Stimulated activated CD8-positive, alpha-beta memory T cell treated with anti-CD3 and anti-CD28 coated beads, Interleukin-2, amount 100 ng/mL, for 48 hours (primary cell): ENCODE data around the gene MCU.

Experiments used
- DNase-seq, 2 donors: peaks; one replicate each; pipeline ENCODE4 v3.0.0-alpha.2; 2020; ENCODE audit warnings: low read depth in 2 of 2

Gene MCU

DNA sequence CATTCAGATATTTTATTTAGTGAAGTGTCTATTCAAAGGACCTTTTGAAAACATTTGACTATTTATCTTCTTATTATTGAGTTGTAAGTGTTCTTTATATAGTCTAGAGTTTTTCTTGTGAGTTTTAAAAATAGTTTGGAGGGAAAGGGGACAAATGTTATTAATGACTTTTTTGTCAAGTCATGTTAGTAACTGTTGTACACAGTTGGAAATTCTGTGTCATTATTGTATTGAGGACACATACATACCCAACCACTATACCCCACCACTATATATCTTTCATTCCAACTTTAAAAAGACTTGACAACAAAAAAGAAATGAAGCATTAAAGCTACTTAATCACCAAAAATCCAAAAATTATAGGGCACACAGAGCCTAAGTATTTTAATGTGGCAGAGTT is 148.4 kb downstream of the MCU start:
- DNase-seq, result no peak

DNA sequence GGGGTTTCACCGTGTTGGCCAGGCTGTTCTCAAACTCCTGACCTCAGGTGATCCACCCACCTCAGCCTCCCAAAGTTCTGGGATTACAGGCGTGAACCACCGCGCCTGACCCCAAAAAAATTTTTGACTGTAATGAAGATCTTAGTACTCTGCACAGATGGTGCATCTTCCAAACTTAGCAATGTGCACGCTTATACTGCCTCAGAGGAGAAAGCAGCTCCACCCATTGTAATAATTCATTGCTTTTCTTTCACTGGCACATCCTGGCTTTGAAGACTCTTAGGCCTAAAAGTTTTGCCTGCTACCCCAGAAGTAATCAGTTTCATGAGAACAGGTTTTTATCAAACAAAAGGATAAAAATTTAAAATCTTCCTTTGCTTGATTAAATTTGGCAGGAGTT is 149.5 kb downstream of the MCU start:
- no peak for DNase-seq

DNA sequence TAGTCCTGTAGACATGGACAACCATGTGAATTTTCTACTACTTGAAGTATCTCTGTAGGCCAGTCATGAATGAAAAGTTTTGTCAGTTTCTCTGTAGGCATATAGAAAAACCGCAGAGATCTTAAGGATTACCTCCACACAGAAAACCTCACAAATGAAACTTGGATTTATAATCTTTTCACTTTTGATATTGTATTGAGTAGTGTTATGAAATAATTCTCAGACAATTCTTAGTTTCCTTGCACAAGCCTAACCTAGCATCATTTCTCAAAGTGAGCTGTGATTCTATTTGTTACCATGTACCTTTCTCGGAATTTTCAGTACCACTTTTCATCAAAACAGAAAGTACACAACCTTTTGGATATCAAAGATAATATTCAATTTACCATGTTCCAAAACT is 150.2 kb downstream of the MCU start:
- no peak for DNase-seq

DNA sequence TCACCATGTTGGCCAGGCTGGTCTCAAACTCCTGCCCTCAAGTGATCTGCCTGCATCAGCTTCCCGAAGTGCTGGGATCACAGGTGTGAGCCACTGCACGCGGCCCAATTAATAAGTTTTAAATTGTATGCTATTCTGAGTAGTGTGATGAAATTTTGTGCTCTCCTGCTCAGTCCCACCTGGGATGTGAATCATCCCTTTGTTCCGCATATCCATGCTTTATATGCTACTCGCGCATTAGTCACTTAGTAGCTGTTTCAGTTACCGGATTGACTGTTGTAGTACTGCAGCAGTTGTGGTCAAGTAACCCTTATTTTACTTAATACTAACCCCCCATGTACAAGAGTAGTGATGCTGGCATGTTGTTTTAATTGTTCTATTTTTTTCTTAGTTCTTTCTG is 154.3 kb downstream of the MCU start:
- DNase-seq, result no peak

DNA sequence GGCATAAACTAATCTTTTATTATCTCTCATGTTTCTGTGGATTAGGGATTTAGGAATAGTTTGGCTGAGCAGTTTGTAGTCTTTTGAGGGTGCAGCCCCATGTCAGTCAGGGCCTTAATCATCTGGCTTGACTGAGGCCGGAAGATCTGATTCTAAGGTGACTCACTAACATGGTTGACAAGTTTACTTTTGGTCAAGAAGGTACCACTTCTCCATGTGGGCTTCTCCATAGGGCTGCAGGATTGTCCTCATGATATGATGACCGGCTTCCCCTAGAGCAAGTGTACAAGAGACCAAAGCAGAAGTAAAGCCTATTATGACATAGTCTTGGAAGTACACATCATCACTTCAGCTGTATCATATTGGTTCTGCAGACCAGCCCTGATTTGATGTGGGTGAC is 155.7 kb downstream of the MCU start:
- DNase-seq, result no peak

DNA sequence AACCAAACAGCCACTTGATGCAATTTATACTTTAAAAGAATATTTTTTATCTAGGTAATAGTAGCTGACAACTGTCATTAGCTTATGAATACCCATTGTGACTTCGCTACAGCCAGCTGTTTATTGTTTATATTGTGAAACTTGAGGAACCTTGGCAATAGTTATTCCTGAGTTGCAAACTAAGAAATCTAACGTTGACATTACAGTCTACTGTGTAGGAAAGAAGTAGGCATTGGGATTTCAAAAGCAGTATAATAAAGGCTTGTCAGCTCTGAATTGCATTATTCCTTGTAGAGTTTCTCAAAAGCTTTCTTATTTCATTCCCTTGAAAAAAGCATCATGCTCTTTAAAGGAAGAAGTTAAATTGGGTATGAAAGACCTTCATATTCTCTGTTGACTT is 158.9 kb downstream of the MCU start:
- DNase-seq, result no peak

DNA sequence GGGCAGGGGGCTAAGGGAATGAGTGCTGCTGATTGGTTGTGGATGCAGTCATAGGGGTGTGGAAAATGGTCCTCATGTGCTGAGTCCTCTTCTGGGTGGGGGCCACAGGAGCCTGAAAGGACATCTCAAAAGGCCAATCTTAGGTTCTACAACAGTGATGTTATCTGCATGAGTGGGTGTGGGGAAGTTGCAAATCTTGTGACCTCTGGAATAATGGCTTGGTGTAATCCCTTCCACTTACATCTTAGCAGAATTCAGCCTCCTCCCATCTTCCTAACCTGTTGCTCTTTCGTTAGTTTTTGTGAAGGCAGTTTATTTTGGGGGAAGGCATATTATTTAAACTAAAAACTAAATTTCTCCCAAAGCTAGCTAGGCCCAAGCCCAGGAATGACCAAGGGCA is 159.6 kb downstream of the MCU start:
- DNase-seq, result no peak

DNA sequence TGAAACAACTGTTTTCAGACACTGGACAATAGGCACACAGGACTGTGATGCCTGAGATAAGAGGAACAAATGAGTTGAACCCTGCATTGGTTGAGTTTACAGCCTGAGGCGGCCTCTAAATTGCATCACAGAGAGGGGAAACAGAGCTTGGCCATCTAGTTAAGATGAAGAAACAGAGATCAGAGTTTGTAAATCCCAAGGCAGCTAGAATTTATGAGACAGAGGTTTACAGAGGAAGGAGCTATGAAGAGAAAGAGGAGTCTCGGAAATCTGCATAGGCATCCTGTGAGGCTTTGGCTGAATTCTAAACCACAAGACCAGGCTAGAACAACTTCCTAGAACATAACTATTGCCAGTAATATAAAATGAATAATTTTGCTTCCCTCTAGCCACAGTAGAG is 160.6 kb downstream of the MCU start:
- DNase-seq, result no peak

DNA sequence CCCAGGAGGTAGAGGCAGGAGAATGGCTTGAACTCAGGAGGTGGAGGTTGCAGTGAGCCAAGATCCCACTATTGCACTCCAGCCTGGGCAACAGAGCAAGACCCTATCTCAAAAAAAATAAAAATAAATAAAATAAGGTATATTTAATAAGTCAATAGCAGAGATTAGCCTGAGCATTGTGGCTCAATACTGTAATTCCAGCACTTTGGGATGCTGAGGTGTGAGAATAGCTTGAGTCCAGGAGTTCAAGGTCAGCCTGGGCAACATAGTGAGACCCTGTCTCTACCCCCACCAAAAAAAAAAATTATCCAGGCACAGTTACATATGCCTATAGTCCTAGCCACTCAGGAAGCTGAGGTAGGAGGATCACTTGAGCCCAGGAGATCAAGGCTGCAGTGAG is 163.2 kb downstream of the MCU start:
- no peak for DNase-seq

DNA sequence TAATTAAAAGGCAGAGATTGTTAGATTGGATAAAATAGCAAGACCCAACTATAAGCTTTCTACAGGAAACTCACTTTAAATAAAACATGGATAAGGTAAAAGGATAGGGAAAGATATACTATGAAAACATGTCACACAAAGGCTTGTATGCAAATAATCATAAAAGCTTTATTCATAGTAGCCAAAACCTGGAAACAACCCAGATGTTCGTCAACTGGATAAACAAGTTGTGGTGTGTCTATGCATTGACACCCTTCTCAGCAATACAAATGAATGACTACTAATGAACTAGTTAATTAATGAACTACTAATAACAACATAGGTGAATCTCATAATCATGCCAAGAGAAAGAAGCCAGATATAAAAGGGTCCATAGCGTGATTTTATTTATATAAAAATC is 163.8 kb downstream of the MCU start:
- DNase-seq, result no peak

DNA sequence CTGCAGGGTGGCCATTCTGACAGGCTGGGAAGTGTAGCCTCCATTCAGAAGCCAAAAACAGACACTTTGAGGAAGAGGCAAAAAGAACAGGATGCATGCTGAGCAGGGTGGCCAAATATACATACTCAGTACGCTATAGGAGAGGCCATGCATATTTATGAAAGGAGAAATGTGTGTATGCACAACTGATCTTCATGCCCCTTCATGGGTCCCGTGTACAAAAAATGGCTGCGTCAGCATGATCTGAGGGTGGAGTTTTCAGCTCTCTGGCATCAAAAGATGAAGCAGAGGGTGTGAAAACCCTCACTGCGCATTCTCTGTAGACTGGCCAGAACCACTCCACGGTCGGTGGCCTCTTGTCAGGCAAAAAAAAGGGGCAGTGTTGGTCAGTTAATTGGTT is 166.1 kb downstream of the MCU start:
- DNase-seq, result no peak

DNA sequence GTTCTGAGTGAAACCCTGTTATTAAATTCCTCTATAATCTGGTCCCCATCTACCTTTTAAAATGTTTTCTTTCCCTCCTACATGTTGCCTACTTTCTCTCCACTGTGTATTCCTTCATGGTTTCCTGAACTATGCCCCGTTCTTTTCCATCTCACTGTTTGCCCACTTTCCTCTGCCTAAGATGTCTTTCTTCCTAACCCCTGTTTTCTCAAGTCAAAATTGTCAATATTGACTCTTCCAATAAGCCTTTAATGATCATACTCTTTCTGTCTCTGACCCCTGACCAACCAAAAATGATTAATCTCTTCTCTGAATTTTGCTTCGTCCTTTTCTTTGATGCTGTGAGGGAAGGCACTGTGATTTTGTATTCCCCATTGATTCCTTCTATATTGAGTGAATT is 171.0 kb downstream of the MCU start:
- no peak for DNase-seq

DNA sequence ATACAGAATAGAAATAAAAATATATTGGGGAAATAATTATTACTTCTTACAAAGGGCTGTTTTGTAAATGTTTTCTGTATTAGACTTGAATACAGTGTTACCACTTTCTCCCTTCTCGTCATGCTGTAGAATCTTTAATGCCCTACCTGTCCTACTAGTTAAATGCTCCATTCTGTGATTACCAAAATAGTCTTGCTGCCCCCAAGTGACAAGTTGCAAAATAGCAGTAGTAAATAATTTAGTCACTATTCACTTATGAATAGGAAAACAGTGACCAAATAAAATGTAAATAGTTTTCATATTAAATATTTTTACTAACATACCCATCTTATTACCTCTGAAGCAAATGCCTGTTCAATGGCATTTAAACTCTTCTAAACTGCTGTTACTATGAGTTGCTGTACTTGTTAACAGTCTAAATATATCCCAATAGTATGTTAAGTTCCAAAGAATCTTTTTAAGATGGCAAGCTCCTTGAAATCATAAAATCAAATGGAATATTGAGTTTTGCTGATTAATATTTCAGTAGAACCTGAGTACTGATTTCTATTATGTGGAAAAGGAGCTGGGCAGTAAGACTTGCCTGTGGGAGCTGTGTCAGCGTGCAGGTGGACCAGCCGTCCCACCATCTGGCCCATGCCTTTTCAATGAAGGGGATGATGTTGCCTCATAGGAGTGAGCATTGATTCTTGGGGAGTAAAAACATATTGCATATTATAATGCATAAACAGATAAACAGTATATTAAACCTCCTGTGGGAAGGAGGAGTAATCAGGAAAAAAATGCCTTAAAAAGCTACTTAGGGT is 183.5 kb downstream of the MCU start:
- DNase-seq, result no peak

DNA sequence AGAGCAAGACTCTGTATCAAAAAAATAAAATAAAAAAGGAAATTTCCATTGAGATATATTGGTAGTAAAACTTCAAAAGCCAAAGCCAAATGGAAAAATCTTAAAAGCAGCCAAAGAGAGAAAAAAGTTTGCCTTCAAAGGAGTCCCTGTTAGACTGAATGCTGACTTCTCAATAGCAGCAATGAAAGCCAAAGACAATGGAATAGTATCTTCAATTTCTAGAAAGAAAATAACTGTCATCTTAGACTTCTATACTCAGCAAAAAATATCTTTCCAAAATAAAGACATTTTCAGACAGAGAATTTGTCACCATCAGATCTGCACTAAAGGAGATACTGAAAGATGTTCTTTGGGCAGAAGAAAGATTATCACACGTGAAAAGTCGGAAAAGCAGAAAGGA is 187.3 kb downstream of the MCU start:
- no peak for DNase-seq

DNA sequence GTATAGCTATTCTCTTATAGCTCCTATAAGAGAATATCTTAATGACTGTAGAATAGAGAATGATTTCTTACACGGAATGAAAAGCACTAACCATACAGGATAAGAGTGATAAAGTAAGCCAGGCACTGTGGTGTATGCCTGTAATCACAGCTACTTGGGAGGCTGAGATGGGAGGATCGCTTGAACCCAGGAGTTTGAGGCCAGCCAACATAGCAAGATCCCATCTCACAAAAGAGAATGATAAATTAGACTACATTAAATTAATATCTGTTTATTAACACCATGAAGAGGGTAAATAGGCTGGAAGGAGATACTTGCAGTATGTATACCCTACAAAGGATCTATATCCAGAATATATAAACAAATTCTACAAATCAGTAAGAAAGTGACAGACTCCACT is 189.3 kb downstream of the MCU start:
- no peak for DNase-seq

DNA sequence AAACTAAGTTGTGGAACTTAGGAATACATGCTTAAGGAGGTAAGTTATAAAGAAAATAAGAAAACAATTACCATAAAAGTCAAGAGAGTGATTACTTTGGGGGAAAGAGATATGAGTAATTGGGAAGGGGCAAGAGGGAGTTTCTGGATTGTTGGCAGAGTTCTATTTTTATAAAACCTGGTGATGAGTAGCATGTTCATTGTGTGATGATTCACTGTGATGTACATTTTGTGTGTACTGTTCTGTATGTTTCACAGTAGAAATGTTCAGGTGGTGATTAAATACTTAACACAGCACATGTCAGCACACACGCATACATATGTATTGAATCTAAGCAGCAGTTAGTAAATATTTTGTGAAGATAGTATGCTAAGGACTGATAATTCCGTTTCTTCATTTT is 191.9 kb downstream of the MCU start:
- DNase-seq, result no peak

DNA sequence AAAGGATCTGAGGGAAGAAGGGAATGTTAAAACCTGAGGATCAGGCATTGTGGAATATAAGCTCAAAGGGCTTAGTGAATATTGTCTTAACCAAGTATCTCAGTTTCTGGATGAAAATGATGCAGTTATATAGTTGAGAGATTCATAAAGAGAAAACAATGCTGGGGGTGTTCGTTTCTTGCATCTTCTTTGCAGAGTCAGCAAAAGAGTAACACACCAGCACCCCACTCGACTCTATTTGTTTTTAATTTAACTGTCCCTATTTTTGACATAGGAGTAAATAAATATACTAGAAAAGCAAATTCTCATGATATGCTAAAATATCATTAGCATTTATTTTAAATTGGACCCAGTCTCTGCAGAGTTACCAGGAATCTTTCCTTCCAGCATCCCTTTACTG is 194.0 kb downstream of the MCU start:
- no peak for DNase-seq

DNA sequence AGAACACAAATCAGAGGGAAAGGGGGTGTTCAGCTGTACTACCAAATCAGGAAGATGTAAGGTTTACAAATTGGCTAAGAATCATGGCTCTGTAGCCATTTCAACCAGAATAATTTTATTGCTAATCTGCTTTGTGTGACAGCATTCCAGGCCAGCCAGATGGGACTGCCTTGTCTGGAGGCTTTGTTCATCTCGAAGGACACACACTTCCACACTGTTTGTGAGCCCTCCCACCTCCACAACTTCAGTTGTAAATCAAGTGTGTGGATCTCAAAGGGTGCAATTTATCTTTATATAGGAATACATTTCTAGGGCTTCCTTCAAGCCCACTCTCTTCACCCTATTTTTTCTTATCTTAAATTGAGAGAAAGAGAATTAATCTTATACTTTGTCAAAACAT is 194.7 kb downstream of the MCU start:
- DNase-seq, result no peak

DNA sequence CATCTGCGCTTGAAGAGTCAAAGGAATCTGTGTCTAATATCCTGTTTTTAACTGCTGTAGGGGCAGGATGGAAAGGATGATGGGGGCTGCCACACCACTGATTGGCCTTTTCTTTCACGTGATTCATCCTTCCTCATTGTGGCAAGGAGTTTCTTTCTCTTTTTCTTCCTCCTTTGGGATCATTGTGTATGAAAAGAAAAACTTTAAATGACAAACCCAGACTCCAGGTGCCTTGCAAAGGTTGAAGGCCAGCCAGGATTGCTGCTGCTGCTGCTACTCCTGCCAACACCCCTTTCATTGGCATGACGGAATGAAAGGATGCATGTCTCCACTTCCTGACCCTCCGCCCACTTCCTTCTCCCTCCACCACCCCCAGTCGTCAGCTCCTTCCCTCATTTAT is 195.1 kb downstream of the MCU start:
- DNase-seq, result no peak

DNA sequence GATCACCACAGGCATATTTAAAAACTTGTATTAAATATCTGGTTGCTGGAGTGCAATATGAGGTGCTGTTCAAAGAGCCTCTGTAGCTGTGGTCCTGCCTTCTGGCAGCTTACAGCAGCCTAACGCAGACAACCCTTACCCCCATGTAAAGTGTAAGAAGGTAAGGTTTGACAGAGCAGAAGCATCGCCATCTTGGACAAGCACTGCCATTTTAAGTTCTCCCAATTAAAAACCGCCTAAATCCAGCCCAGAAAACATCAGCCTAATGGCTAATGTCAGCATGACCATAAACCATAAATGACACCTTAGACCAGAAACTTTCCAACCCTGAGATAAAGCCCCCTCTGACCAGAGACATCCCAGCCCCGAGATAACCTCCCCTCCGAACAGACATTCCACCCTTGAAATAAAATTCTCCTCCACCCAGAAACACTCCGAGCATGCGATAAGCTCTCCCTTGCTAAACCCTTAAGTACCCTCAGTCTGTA is 196.3 kb downstream of the MCU start:
- no peak for DNase-seq

DNA sequence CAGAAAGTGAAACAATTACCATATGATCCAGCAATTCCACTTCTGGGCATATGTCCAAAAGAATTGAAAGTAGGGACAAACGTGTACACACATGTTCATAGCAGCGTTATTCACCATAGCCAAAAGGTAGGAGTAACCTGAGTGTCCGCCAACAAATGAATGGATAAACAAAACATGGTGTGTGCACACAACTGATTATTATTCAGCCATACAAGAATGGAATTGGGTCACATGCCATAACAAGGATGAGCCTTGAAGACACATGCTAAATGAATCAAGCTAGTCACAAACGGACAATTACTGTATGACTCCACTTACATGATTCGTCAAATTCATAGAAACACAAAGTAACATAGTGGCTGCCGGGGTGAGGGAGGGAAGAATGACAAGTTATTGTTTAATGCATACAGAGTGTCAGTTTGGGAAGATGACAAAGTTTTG is 197.5 kb downstream of the MCU start:
- DNase-seq, result no peak

DNA sequence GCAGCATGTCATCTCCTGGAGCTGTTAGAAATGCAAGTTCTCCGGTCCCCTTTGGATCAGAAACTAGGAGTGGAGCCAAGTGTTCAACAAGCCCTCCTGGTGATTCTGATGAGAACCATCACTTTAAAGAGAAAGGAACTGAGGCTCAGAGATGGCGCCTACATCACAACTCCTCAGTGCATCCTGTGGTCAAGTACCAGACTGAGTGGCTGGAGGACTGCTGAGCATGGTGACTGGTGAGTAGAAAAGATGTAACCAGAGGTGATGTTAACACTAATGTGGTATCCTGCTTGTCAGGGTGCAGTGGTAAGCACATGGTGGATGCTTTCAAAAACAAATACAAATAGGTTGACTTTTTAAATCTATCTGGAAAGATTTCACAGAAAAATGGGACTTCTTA is 198.1 kb downstream of the MCU start:
- no peak for DNase-seq

DNA sequence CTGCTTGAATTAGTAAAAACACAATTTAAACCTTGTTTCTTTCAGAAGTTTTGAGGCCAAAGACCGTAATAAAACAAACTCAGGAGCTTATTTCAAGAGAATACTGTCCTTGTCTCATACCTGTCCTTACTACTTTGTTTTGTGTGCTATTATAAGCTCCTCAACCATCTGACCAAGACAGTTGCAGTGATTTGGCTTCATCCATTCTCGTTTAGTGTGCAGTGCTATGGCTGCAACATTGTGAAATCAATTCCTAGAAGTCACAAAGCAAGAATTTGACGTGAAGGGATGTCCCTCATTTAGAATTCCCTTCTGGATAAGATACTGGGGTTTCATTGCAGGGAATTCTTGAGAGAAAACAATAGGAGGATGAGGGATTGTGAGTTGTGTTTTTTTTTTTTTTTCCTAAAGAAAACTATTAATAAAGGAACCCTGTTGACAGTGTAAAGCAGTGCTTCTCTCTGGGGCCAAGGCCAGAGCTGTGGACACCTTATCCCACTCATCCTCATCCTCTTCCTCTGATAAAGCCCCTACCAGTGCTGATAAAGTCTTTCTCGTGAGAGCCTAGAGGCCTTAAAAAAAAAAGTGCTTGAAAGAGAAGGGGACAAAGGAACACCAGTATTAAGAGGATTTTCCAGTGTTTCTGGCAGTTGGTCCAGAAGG is 201.3 kb downstream of the MCU start, which contains the start of gene OIT3:
Gene OIT3, plus strand, starts transcription at position 604 of the 663 bp plus-strand sequence. CDS start 60 bp downstream, outside the sequence.
- no peak for DNase-seq
